Esophagus muscularis mucosa (tissue), 4 donors: ENCODE data around the gene C14orf119. TPM values are rescaled to one million over a fixed set of nuclear protein-coding genes. Genes with fewer than 3 reads are reported as not detected.

Source experiments
- DNase-seq: peaks from one replicate; pipeline ENCODE4 v3.0.0-alpha.2; 2017; ENCODE audit errors: extremely low spot score
- H3K27ac ChIP-seq, 4 donors: fragments of 200-600 bp; sonication (generic); replicated peaks in 1 of 4; 1 replicate in 3 of 4; 2 replicates in 1 of 4; pipeline ENCODE4 v1.5.1; 2016 to 2019; ENCODE audit warnings: mild to moderate bottlenecking in 1 of 4
- H3K27me3 ChIP-seq, 4 donors: fragments of 200-600 bp; sonication (generic); one replicate each; pipeline versions ENCODE4 v1.5.1 to v1.6.0; 2016 to 2019
- H3K36me3 ChIP-seq, 4 donors: fragments of 200-600 bp; sonication (generic); one replicate each; pipeline ENCODE4 v1.5.1; 2016 to 2019
- H3K4me1 ChIP-seq, 4 donors: fragments of 200-600 bp; sonication (generic); one replicate each; pipeline ENCODE4 v1.5.1; 2016 to 2019
- H3K4me3 ChIP-seq, 4 donors: fragments of 200-600 bp; sonication (generic); 1 replicate in 2 of 4; 2 replicates in 2 of 4; pipeline ENCODE4 v1.5.1; 2016 to 2019; ENCODE audit warnings: mild to moderate bottlenecking in 4 of 4, moderate library complexity in 1 of 4
- H3K9me3 ChIP-seq, 4 donors: fragments of 200-600 bp; sonication (generic); 1 replicate in 3 of 4; 2 replicates in 1 of 4; pipeline ENCODE4 v1.5.1; 2016 to 2019
- CTCF ChIP-seq, 3 experiments: fragments of 200-600 bp in 2 of 3; fragments of 450-650 bp in 1 of 3; sonication (generic) in 2 of 3; IDR thresholded peaks; one replicate each; pipeline ENCODE4 v1.5.1; 2017 to 2019; ENCODE audit warnings: antibody characterized with exemption in 3 of 3, mild to moderate bottlenecking in 2 of 3, moderate library complexity in 1 of 3
- EP300 ChIP-seq: sonication (generic); formaldehyde crosslinking; IDR thresholded peaks from one replicate; pipeline ENCODE4 v1.6.1; 2017; ENCODE audit warnings: antibody characterized with exemption
- POLR2A ChIP-seq: fragments of 450-650 bp; IDR thresholded peaks from one replicate; pipeline ENCODE4 v1.6.1; 2017; ENCODE audit warnings: antibody characterized with exemption, moderate library complexity, mild to moderate bottlenecking, low read depth
- POLR2AphosphoS5 ChIP-seq, 2 donors: sonication (generic); formaldehyde crosslinking; IDR thresholded peaks; one replicate each; pipeline ENCODE4 v1.6.1; 2017; ENCODE audit warnings: antibody characterized with exemption in 2 of 2
- WGBS: methylation state at CpG from one replicate; pipeline ENCODE4 v1.1.5; 2018; 5-methylcytosine and 5-hydroxymethylcytosine counted together
- intact Hi-C: fragments of 100-400 bp; cut with DNase I; formaldehyde crosslinking; loops from one replicate; pipeline ENCODE4 v1.15.1; 2023
- total RNA-seq, 4 donors: library from RNA; depleted of rRNA; stranded (reverse); fragments of >200 nt; gene quantifications; one replicate each; pipeline versions ENCODE4 v1.1.0 to v1.2.1, GENCODE V29; 2016

The C14orf119 gene
- total RNA-seq, 4 donors from 2014 or later, result 21.2 to 42.5 (median 34.0) TPM

DNA sequence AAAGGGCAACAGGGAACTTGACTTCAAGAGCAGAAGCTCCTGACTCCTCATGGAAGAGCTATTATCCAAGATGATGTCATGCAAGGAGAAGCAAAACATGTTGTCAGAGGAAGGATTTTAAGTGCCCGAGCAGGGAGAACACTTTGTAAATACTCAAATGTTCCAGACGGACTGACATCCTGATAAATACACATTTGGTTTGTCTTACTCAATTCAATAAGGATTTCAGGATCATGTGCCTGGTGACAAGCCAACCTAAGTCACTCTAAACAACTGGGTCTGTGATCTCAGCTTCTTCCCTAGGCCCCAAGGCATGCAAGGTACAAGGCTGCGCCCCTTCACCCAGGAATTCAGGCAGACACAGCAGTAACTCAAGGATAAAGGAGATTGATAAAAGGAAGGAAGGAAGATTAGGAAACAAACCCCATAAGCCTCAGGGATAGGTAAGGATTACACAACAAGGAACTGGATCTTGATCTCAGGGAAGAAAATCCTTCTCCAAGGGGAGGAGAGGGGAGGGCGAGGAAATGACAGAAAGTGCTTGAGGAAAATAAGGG, 50.6 kb downstream of the C14orf119 start:
- Histone ChIP-seq H3K4me1 (peaks cover 53 to 96% (median 92%) of the 10 kb centered on the region in 4 donors), H3K36me3 (peaks cover 0 to 13% (median 2%) of the 10 kb centered on the region in 4 donors), H3K9me3 (no peaks in the 10 kb centered on the region), H3K4me3 (no peak overlapping the region), H3K27me3 (no peaks in the 10 kb centered on the region), H3K27ac (peak overlapping the region; percentile 77 to 94 (median 91))
- DNase-seq, result no peak
- 48% methylated on average over 4 of the region's 4 CpGs for WGBS
- peak; percentile 84 for TF ChIP-seq EP300
- TF ChIP-seq POLR2A, result no peak
- TF ChIP-seq CTCF (IDR thresholded peaks at IDR 0.05), result no peak
- peak; percentile 77 to 83 for TF ChIP-seq POLR2AphosphoS5 (IDR thresholded peaks at IDR 0.05)
- intact Hi-C loops, result no loop called here

DNA sequence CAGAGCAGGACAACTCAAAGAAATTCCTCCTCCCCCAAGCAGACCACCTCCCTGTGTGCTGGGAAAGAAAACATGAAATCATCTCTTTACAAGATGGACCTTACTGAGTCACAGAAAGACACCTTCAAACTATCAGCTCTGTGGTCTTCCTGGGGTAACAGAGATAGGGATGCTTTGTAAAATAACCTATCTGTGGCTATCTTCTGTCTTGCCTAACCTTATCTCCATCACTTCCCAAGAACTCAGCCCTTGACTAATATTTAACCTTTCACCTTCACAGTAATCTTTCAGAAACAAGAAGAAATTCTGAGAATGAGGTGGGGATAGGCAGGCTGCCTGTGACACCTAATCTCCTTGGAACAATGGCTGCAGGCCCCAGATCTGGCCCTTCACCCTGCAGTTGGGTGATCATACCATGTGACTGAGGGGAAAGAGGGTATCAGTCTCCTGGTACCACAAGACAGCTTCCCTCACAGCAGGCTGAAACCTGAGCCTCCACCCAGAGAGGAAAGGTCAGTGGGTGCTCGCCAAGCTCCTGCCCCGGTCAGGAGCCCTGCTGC, 51.1 kb downstream of the C14orf119 start:
- Histone ChIP-seq H3K36me3 (peaks cover 0 to 14% (median 0%) of the 10 kb centered on the region in 4 donors), H3K27ac (peak overlapping the region; percentile 77 to 94 (median 91)), H3K4me3 (no peak overlapping the region), H3K4me1 (peaks cover 57 to 99% (median 91%) of the 10 kb centered on the region in 4 donors), H3K27me3 (no peaks in the 10 kb centered on the region), H3K9me3 (no peaks in the 10 kb centered on the region)
- no peak for DNase-seq
- WGBS, result 100% methylated on average over 1 of the region's 2 CpGs
- TF ChIP-seq POLR2AphosphoS5 (IDR thresholded peaks at IDR 0.05), result no peak
- TF ChIP-seq POLR2A, result no peak
- TF ChIP-seq EP300, result no peak
- TF ChIP-seq CTCF (IDR thresholded peaks at IDR 0.05), result no peak
- intact Hi-C loops, result no loop called here

DNA sequence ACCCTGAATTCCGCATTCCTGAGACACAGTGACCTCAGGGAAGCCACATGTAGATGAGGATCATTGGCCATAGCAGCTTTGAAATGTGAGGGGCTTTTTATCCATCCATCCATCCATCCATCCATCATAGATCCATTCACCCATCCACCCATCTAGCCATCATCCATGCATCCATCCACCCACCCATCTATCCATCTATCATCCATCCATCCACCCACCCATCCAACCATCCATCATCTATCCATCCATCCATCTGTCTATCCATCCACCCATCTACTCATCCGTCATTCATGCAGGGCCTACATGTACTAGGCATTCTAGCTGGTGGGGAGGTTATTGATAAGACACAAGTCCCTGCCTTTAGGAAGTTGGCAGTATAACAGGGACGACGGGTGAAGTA, 51.7 kb downstream of the C14orf119 start:
- H3K4me3 ChIP-seq, result no peak overlapping the region
- 77% methylated on average over 4 of the region's 4 CpGs for WGBS
- no peaks in the 10 kb centered on the region for H3K9me3 ChIP-seq

GRCh38 chr14:23147676-23148075, 52.4 kb downstream of the C14orf119 start:
- Histone ChIP-seq H3K27ac (peak overlapping the region; percentile 77 to 94 (median 91)), H3K27me3 (no peaks in the 10 kb centered on the region), H3K36me3 (peaks cover 0 to 12% (median 0%) of the 10 kb centered on the region in 4 donors), H3K4me3 (no peak overlapping the region), H3K9me3 (no peaks in the 10 kb centered on the region), H3K4me1 (peaks cover 59 to 99% (median 92%) of the 10 kb centered on the region in 4 donors)
- intact Hi-C loops, result no loop called here
- WGBS, result 80% methylated on average over 1 of the region's 1 CpG
- no peak for DNase-seq
- TF ChIP-seq POLR2AphosphoS5 (IDR thresholded peaks at IDR 0.05) (peak; percentile 38 to 41), POLR2A (no peak), CTCF (IDR thresholded peaks at IDR 0.05) (no peak)

More for the DNA sequence above, 51.7 kb downstream of the C14orf119 start:
- H3K36me3 ChIP-seq, result peaks cover 0 to 14% (median 0%) of the 10 kb centered on the region in 4 donors
- TF ChIP-seq EP300, result no peak
- no peaks in the 10 kb centered on the region for H3K27me3 ChIP-seq
- intact Hi-C loops, result no loop called here
- peaks cover 57 to 99% (median 91%) of the 10 kb centered on the region in 4 donors for H3K4me1 ChIP-seq
- DNase-seq, result no peak
- H3K27ac ChIP-seq, result peak overlapping the region; percentile 77 to 94 (median 91)

- H3K27ac ChIP-seq, result peak overlapping the region; percentile 77 to 94 (median 91)
- no peak for DNase-seq
These were observed 53.4 kb downstream of the C14orf119 start for GRCh38 chr14:23148591-23149249.

More at GRCh38 chr14:23148591-23149249, 53.4 kb downstream of the C14orf119 start:
- no peaks in the 10 kb centered on the region for H3K9me3 ChIP-seq
- intact Hi-C loops, result no loop called here
- peaks cover 58 to 99% (median 92%) of the 10 kb centered on the region in 4 donors for H3K4me1 ChIP-seq
- TF ChIP-seq POLR2AphosphoS5 (IDR thresholded peaks at IDR 0.05) (peak; percentile 20 to 59), POLR2A (no peak)
- H3K36me3 ChIP-seq, result peaks cover 0 to 9% (median 0%) of the 10 kb centered on the region in 4 donors
- no peak overlapping the region for H3K4me3 ChIP-seq
- 86% methylated on average over 5 of the region's 5 CpGs for WGBS
- H3K27me3 ChIP-seq, result no peaks in the 10 kb centered on the region
